ENCODE measurements around the gene AATK. TPM values are rescaled to one million over a fixed set of nuclear protein-coding genes. Genes with fewer than 3 reads are reported as not detected.

AATK gene
- total RNA-seq, 1 donor from 2014 or later: 0.70 TPM

DNA sequence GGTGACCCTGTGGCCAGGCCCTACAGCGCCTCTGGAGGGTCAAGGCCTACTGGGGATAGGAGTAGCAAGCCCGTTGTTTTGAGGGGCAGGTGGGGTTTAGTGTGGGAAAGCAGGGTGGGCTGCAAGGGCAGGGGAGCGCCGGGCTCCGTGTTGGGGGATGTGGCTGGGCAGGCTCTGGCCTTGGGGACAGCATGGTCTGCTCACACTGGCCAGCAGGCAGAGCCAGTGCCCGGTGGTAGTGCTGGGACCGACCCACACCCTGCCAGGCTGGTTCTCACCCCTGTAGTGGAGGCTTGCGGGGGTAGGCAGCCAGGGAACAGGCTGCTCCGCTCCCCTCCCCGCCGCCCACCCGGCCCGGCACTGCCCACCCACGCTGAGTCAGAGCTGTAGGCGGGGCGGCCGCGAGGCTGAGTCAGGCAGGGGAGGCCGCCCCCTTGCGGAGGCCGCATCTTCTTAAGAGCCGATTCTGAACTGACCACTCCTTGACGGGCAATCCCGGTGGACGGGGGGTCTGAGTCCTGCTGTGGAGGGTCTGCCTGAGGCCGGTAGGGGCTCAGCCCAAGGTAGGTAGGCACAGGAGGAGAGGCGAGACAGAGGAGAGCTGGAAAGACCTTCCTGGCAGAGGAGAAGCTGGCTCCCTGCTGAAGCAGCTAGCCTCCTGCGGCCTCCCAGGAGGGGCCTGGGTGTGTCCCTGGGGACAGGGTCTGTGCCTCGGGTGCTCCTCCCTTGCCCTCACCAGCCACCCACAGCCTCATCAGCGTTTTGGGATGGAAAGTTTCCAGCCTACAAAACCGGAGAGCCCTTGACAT lies 68.7 kb downstream of the AATK start:
- no peak for DNase-seq (ENCODE audit: low spot score)
- ATAC-seq: peak; percentile 4

DNA sequence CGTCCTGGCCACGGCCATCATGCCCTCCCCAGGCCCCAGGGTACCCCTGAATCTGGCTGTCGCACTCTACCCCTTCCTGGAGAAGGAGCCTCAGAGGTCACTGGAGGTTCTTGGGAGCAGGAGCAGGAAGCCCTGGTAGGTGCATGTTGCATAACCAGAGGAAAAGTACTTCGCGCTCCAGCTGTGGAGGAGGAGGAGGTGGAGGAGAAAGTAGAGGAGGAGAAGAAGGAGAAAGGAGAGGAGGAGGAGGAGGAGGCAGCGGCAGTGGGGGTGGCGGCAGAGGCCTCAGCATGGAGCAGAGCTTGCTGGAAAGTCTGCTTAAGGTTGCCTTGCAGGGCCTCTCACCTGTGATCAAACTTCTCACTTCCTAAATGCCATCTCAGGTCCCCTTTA lies 69.3 kb downstream of the AATK start:
- DNase-seq (ENCODE audit: low spot score): no peak
- no peak for ATAC-seq

DNA sequence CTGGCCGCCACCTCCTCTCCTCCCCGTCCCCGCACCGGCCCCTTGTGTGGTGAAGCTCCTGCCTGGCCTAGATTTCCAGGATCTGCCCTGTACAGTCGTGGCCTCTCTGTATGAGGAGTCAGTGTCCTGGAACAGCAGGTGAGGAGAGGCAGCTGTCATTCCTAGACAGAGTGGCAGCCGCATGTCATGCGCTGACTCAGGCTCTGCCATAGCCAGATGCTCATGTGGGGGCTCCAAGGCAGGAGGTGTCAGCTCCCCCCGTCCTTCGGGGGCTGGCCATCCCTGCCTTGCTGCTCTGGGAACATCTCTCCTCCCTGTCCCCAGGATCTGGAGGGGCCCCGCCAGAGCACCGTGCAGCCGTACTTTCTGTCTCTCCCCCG lies 70.6 kb downstream of the AATK start:
- ATAC-seq: no peak
- DNase-seq (ENCODE audit: low spot score): no peak

DNA sequence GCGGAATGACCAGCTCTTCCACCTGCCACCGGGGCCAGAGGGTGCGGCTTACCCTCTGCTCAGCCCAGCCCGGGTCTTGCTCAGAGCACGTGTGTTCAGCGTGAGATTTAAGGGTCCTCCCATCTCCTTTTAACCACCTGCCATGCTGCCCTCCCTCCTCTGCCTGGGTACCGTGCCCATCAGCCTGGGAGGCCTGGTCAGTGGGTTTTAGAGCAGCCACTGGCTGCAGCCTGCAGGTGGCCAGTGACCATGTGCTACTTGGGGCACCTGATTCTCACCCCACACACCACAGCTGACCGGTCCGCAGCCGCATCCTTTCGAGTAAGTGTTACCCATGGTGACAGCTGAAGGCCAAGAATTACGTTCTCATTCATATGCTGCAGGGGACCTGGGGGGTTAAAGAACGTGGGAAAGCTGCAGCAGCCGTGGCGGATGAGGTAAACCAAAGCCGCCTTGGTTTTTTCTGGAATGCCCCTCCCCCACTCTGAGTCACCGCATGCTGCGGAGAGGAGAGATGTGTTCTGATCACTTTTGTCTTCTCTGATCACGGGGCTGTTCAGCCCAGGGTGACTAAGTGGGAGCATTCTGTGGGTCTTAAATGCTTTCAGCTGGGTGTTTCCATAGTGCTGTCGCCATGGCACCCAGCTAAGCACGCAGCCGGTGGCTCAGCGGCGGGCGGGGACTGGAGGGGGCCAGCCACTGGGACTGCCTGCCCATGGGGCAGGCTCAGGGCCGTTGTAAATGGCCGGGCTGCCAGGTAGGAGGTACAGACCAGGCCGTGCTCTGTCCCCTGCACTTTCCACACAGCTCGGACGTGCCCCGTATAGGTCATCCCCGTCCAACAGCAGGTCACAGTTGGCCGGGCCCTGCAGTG lies 71.3 kb downstream of the AATK start:
- DNase-seq (ENCODE audit: low spot score): peak; percentile 79
- ATAC-seq: peak; percentile 66

DNA sequence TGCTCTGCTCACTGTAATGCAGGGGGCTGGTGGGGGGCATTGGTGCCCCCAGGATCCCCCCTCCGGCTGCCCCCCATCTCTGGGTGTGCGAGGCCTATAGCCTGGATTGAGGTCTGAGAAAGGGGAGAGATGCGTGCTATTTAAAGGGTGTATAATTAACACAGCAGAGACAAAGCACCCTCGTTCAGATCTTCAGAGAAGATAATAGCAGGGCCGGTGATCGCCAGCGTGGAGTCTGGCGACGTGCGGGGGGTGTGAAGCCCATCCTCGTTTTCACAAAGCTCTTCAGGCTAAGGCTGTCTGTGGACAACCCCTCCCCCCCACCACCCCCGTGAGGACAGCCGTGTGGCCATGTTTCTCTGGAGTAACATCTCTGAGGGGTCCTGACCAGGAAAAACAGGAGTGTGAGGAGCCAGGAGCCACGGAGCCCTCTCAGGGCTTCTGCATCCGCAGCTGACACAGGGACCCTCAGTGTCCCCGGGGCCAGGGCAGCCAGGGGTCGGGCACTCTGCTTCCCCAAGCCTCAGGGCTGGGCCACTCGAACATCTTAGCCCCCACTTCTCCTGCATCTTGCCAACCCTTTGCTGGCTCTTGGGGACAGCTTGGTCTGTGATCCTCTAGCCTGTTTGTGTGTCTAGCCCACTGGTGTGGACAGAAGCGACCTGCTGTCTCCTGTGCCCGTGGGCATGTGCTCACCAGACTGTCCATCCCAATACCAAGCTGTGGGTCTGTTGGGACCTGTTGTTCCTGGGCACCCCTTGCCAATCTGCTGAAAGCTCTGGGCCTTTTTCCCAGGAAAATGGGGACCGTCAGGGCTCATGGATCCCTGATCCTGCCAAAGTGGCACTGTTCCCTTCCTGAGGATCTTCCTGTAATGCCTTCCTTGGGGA lies 72.2 kb downstream of the AATK start:
- ATAC-seq (no peak), DNase-seq (ENCODE audit: low spot score) (no peak)

DNA sequence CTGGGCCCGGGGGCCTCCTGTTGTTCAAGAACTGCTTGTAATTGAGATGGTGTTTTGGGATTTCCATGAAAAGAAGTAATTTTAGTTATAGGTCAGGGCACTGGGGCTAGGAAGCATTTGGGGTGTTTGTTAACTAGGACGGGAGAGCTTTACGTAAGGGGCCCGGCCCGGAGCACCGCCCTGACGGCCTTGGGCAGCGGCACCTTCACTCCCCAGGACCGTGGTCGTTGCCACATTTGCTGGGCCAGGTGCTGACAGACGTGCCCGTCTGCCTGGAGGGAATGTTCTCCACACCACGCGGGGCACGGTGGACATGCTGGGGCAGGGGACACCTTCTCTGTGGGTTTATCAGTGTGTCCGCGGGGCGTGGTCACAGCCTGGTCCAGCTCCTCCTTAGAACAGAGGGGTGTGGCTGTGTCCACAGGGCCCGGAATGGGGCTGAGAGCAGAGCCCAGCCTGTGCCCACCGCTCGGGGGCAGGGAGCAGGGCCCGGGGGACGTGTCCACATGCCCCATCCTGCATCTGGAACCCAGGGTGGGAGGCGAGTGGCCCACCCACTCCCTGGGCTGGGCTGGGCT lies 73.4 kb downstream of the AATK start:
- no peak for ATAC-seq
- DNase-seq (ENCODE audit: low spot score): no peak

DNA sequence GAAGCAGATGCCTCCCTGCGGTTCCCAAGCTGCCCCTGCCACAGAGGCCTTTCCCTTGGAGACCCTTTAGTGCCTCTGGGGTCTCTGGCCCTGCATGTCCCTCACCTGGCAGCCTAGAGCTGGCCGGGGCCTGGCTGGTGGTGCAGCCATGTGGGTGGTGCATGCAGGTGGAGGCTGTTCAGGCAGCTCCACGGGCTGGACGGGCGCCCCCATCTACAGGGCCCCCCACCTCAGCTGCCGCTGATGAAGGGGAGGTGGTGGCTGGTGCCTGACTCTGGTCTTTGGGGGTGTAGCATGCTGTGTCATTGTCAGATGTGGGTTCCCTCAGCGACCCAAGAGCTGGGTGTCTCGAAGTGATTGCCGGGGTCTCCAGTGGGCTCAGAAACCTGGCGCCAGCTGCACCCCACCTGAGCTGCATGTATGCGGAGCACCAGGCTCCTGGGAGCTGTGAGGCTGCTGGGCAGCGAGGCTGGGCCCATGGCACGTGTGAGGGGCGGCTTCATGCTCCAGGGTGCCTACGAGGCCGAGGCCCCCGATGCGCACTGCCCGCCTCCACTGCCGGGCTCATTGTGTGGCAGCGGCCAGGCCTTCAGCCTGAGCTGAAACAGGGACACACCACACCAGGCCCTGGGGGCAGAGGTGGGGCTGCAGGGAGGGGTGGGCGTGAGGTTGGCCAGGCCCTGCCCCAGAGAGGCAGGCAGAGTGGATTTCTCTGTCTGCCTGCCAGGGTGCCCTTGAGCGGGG lies 74.1 kb downstream of the AATK start:
- no peak for DNase-seq (ENCODE audit: low spot score)
- ATAC-seq: no peak

DNA sequence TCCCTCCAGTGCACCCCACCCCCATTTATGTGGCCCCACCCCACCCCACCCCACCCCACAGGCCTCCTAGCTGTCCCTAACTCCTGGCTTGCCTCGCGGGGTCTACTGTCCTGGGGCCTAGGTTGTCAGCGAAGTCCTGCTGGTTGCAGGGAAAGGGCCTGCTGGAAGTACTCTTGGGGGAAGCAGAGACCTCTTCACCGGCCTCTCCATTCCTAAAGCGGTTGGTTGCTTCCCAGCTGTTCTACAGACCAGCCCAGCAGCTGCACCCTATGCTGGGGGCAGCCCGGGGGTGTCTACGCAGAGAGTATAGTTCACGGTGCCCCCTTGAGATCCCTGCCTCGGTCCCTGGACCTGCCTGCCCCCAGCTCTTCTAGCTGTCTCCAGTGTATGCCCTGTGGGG lies 74.9 kb downstream of the AATK start:
- ATAC-seq (no peak), DNase-seq (ENCODE audit: low spot score) (no peak)

DNA sequence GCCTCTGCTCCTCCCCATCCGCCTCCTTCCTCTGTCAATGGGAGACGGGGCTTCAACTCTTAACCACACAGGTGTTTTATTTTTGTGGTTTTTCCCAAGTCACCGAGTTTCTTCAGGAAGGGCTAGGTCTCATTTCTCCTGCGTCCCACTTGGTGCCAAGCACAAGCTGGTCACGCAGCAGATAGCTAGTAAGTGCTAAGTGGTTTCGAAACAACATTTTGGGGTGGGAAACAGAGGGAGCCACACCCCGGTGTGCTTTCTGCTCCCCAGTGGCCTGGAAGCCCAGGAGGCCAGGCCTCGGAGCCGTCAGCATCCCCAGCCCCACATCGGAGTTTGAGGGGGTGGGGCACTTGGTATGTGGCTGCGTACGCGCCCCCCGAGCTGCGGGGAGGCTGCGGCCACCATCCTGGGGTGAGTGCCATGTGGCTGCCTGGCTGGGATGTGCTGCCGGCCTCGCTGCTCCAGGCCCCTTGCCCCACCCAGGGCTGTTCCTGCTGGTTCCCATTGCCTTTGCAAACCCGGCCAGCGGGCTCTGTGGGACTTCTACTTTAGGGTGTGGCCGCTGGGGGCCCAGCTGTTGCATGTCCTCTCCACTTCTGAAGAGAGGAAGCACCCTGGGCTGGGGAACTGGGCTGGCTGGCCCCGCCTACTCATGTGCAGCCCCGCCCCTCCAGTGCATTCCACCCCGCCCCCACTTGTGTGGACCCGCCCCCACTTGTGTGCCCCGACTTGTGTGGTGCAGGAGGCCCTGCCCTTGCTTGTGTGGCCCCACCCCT lies 75.5 kb downstream of the AATK start:
- DNase-seq (ENCODE audit: low spot score) (no peak), ATAC-seq (peak; percentile 36)

DNA sequence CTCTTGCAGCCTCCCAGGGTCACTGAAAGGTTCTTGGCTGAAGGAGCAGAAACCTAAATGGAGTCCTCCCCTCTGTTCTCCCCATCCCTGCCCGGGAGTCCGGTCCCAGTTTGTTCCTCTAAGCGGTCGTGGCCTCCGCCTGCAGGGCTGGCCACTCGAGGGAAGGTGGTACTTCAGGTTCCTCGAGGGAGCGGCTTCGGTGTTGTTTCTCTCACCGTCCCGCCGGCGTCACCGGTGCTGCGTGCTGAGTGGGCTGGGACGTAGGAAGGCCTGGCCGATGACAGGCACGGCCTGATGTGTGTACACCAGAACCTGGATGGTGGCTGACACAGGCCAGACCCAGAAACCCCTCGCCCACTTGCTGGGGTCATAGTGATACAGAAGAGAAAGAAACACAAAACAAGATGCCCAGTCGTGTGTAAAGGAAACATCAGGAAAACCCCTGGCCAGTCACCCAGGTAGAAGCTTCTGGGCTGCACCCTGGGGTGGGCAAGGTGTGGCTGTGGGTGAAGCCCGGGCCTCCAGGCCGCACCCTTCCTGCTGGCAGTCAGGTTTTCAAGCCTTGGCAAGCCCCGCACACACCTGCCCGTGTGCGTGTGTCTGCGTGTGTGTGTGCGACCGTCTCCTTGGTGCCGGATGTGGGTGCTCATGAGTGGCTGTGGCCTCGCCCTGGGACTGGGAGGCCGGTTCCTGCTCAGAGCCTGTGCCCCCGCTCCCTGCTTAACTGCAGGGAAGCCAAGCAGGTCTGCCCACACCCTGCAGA lies 79.1 kb downstream of the AATK start:
- ATAC-seq (no peak), DNase-seq (ENCODE audit: low spot score) (no peak)

DNA sequence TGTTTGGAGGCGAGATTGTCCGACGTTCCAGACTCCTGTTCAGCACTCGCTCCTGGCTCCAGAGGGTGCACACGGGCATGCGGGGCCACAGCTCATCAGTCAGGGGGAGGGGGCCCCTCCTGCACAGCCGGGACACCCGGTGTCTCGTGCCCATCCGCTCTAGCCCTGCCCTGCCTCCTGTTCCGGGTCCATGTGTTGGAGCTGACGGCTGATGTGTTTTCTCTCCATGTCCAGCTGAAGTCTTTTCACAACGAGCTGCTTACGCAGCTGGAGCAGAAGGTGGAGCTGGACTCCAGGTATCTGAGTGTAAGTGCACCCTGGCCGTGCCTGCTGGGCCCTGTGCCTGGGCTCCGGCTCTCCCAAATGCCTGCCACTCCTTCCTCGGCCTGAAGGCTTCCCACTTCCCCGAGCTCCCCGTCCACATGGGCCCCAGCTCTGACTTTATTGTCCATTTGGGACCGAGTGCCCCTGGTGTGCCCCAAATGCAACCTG lies 80.6 kb downstream of the AATK start:
- DNase-seq (ENCODE audit: low spot score): no peak
- no peak for ATAC-seq

DNA sequence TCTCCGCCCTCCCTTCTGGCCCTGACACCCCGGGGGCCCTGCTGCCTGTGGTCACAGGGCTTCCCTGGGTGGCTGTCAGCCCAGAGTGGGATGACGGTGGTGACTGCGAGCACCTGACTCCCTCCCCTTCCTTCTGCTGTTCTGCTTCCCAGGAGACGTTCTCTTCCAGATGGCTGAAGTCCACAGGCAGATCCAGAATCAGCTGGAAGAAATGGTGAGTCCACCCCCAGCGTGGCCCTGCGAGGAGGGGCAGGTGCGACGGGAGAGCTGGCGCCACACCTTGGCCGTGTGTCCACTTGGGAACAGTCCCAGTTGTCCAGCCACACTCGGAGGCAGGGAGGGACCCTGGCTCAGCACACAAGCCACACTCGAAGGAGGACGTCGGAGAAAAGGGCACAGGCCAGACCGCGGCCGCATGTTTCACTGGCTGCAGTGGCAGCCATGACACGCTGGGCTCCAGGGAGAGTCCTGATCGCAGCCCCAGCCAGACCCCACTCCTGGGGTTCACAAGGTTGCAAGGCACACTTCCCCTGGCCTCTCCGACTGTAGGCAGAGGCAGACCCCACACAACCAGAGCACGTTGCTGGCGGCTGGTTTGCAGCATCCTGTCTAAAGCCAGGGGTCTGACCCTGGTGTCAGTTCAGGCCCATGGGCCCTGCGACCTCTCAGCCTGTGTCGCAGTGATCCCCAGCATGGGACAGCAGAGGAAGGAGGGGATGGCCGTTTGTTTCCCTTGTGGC lies 81.2 kb downstream of the AATK start:
- peak; percentile 95 for DNase-seq (ENCODE audit: low spot score)
- ATAC-seq: peak; percentile 60

DNA sequence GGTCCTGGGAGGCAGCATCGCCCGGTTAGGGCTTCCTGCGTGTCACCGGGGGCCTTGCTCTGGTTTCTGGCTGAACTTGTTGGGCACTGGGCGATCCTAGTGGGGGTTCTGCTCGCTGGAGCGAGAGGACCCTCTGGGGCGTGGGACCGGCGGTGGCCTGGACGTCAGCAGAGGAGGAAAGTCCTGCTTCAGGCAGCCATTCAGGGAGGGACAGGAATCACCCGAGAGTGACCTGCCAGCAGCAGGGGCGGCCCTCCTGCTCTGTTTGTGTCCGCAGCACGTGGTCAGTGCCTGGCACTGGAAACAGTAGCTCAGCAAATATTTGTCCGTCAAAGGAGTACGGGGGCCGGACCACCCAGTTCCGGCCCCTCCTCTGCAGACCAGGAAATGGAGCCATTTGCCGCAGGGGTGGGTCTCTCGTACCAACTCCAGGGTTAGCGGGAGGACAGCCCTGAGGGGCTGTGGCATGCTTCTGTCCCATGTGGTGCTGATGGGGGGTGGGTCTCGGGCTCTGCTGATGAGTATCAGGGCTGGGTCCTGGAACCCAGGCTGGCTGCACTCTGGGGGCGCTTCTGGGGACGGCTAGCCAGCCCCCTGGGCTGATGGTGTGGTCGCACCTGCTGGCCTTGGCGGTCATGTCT lies 82.8 kb downstream of the AATK start:
- ATAC-seq (peak; percentile 68), DNase-seq (ENCODE audit: low spot score) (peak; percentile 96)

DNA sequence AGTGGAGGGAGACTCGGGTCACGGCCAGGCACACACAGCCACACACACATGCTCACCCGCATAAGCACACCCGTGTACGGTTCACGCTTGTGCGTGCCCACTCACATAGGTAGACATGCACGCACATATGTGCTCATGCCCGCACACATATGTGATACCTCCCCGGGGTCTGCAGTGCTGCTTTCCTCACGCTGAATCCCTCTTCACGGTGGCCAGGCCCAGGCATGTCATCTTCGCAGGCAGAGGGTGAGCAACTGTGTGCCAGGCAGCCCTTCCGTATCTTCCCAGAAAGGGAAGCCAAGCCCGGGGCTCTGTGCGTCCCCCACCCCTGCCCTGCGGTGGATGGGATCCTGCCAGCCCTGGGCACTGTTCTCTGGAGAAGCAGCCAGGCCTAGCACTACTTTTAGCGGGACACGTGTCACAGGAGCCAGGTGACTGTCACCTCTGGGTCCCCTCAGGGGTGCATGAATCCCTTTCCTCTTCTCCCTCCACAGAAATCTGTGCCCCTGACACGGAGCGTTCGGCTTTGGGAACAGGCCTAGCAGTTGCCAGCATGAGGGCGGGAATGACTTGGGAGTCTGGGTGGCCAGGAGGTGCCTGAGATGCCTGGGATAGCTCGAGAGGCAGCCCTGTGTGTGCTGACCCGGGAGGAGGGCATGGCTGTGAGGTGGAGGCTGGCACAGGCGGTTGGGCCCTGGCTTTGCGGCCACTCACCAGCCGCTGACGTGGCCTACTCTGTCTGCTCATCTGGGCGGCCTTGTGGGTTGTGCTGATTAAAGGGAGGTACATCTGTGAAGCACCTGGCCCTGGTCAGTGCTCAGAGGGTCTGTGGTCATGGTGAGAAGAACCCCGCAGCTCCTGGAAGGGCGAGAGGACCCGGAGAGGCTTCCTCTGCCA lies 83.6 kb downstream of the AATK start:
- peak; percentile 89 for DNase-seq (ENCODE audit: low spot score)
- ATAC-seq: peak; percentile 63

DNA sequence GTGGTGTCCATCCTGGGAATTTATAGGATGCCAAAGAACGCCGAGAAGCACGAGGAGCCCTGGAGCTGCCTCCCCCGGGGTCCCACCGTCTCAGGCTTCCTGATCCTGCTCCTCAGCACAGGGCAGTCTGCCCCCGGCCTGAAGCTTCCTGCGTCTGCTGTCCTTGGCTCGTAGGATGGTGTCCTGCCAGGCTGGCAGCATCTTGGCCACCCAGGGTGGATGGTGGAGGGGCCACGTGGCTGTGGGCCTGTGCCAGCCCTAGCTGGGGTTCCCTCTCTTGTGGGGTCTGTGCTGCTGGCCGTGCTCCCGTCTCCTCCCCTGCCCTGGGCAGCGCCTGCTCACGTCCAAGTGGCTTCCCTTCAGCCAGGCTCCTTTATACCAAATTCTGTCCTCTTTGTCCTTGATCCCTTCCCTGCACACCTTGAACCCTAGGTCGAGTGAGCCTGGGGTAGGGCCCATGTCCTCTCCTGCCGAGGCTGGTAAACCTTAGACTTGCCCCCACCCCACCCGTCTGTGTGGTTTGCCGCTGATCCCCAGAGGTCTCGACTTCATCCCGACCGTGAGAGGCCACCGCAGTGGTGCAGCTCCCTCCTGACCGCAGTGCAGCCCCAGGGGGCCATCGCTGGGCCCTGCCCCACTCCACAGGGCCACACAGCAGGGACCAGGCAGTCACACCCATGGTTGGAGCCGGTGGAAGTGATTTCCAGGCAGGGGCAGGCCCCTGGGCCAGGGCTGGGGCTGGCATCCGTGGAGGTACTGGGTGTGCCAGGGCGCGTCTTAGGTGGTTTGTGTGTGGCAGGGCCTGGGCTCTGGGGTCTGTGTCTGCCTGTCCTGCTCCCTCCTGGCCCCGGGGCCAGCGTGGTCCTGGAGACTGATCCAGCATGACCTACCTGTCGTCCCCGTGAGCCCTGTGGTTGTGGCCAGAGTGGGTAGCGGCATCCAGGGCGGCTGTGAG lies 84.5 kb downstream of the AATK start:
- no peak for ATAC-seq

More for the DNA sequence above, 84.5 kb downstream of the AATK start:
- no peak for DNase-seq (ENCODE audit: low spot score)
